ENCODE measurements around the gene TXNRD3. TPM values are rescaled to one million over a fixed set of nuclear protein-coding genes. Genes with fewer than 3 reads are reported as not detected.

The TXNRD3 gene
- polyA plus RNA-seq, 1 of the 3 experiments (the other 2 are of a cell fraction), result 4.7 TPM

GRCh38 chr3:126671521-126671920 lies 16.6 kb upstream of the TXNRD3 start (continued):
- no peak for TF ChIP-seq EZH2phosphoT487 (IDR thresholded peaks at IDR 0.05; ENCODE audit: borderline replicate concordance, low read depth)
- TF ChIP-seq SIN3A (IDR thresholded peaks at IDR 0.05; ENCODE audit: borderline replicate concordance, low read depth, low read length), result no peak
- TF ChIP-seq NFIC (IDR thresholded peaks at IDR 0.05; ENCODE audit: borderline replicate concordance), result no peak
- TF ChIP-seq TCF12 (IDR thresholded peaks at IDR 0.05), result no peak
- TF ChIP-seq, protein P1, sequence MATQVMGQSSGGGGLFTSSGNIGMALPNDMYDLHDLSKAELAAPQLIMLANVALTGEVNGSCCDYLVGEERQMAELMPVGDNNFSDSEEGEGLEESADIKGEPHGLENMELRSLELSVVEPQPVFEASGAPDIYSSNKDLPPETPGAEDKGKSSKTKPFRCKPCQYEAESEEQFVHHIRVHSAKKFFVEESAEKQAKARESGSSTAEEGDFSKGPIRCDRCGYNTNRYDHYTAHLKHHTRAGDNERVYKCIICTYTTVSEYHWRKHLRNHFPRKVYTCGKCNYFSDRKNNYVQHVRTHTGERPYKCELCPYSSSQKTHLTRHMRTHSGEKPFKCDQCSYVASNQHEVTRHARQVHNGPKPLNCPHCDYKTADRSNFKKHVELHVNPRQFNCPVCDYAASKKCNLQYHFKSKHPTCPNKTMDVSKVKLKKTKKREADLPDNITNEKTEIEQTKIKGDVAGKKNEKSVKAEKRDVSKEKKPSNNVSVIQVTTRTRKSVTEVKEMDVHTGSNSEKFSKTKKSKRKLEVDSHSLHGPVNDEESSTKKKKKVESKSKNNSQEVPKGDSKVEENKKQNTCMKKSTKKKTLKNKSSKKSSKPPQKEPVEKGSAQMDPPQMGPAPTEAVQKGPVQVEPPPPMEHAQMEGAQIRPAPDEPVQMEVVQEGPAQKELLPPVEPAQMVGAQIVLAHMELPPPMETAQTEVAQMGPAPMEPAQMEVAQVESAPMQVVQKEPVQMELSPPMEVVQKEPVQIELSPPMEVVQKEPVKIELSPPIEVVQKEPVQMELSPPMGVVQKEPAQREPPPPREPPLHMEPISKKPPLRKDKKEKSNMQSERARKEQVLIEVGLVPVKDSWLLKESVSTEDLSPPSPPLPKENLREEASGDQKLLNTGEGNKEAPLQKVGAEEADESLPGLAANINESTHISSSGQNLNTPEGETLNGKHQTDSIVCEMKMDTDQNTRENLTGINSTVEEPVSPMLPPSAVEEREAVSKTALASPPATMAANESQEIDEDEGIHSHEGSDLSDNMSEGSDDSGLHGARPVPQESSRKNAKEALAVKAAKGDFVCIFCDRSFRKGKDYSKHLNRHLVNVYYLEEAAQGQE (IDR thresholded peaks at IDR 0.05; ENCODE audit: low read depth, low read length), result no peak

GRCh38 chr3:126668450-126669401 lies 13.8 kb upstream of the TXNRD3 start:
- Histone ChIP-seq H3K9ac (no peak overlapping the region), H3K4me2 (no peak overlapping the region), H4K20me1 (ENCODE audit: insufficient read depth) (no peaks in the 10 kb centered on the region), H3K9me3 (peaks cover 2% of the 10 kb centered on the region; the same call in 1 of the 2 replicates), H3K36me3 (replicated peaks in 1 of 2; ENCODE audit: control insufficient read depth in 1 of 2, insufficient read depth in 2 of 2, low read length in 1 of 2) (no peaks in the 10 kb centered on the region), H3K9me2 (no peaks in the 10 kb centered on the region), H3K4me1 (ENCODE audit: control insufficient read depth in 1 of 2, insufficient read depth in 2 of 2, low read depth in 1 of 2, low read length in 1 of 2) (no peaks in the 10 kb centered on the region; a peak in 1 of 4 replicates), H3F3A (replicated peaks; ENCODE audit: insufficient read depth) (no peaks in the 10 kb centered on the region), H3K27me3 (ENCODE audit: insufficient read depth) (no peaks in the 10 kb centered on the region), H3K4me3 (ENCODE audit: low read depth in 2 of 2, low read length in 1 of 2) (no peak overlapping the region), H3K79me2 (ENCODE audit: insufficient read depth) (no peaks in the 10 kb centered on the region), H3K27ac (ENCODE audit: low read depth in 2 of 2, low read length in 1 of 2) (no peak overlapping the region), H2AFZ (ENCODE audit: low read depth) (no peak overlapping the region)
- POLR2A ChIA-PET, result no interaction called here
- CTCF ChIA-PET, result interaction anchor here (1.0 to 1.8 kb wide), 4 partner anchors 8 to 45 kb away, joined by 3 to 9 read pairs (median 4); no protein-coding TSS in a partner anchor
- no peak for DNase-seq
- 77% methylated on average over 9 of the region's 13 CpGs for WGBS (ENCODE audit: low lambda C conversion rate)
- no peak for TF ChIP-seq SIN3A (IDR thresholded peaks at IDR 0.05; ENCODE audit: borderline replicate concordance, low read depth, low read length)
- no peak for TF ChIP-seq ELF1 (IDR thresholded peaks at IDR 0.05)
- TF ChIP-seq EZH2phosphoT487 (IDR thresholded peaks at IDR 0.05; ENCODE audit: borderline replicate concordance, low read depth), result no peak
- TF ChIP-seq PBX3 (IDR thresholded peaks at IDR 0.05), result no peak
- no peak for TF ChIP-seq TEAD4 (IDR thresholded peaks at IDR 0.05; ENCODE audit: borderline replicate concordance, insufficient read depth)
- no peak for TF ChIP-seq EP300 (IDR thresholded peaks at IDR 0.05; ENCODE audit: borderline replicate concordance in 1 of 2, low read depth in 1 of 2, low read length in 1 of 2)
- TF ChIP-seq FOXJ3 (CRISPR knock-in tag; IDR thresholded peaks at IDR 0.05), result no peak
- TF ChIP-seq RXRA (IDR thresholded peaks at IDR 0.05; ENCODE audit: borderline replicate concordance, low read depth), result no peak
- no peak for TF ChIP-seq MAX (IDR thresholded peaks at IDR 0.05; ENCODE audit: low read depth)
- no peak for TF ChIP-seq ZBTB33 (IDR thresholded peaks at IDR 0.05; ENCODE audit: borderline replicate concordance, low read depth)
- no peak for TF ChIP-seq NFIC (IDR thresholded peaks at IDR 0.05; ENCODE audit: borderline replicate concordance)
- no peak for TF ChIP-seq RCOR1 (IDR thresholded peaks at IDR 0.05; ENCODE audit: low read length)
- TF ChIP-seq CTCF (IDR thresholded peaks at IDR 0.05), result no peak
- TF ChIP-seq TAF1 (IDR thresholded peaks at IDR 0.05; ENCODE audit: borderline replicate concordance, low read depth, low read length), result no peak
- TF ChIP-seq JUND (IDR thresholded peaks at IDR 0.05), result no peak
- no peak for TF ChIP-seq GATA2 (CRISPR knock-in tag; IDR thresholded peaks at IDR 0.05)
